ENCODE results near the gene FBXL17.

FBXL17 gene

DNA sequence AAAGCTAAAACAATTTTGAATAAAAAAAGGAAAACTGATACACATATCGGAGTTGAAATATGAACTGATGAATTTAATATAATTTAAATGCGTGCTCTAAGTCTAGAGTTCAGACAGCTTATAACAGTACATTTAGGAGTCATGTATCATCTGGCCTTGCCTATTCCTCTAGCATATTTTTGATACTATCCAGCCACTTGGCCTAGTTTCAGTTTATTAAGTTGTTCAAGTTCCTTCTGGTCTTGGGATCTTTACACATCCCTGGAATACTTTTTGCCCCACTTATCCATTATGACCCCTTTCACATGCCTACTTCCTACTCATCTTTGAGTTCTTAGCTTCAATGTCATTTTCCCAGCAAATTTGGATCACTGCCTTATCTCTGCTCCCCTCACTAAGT lies 518.8 kb downstream of the FBXL17 start:
- Mint-ChIP-seq H3K27ac (no peak overlapping the region), H3K9me3 (no peaks in the 10 kb centered on the region), H3K27me3 (no peaks in the 10 kb centered on the region), H3K4me3 (no peak overlapping the region), H3K36me3 (ENCODE audit: low read depth) (no peaks in the 10 kb centered on the region), H3K4me1 (ENCODE audit: low read depth) (no peaks in the 10 kb centered on the region)
- intact Hi-C loops (cut with micrococcal nuclease) = no loop called here

DNA sequence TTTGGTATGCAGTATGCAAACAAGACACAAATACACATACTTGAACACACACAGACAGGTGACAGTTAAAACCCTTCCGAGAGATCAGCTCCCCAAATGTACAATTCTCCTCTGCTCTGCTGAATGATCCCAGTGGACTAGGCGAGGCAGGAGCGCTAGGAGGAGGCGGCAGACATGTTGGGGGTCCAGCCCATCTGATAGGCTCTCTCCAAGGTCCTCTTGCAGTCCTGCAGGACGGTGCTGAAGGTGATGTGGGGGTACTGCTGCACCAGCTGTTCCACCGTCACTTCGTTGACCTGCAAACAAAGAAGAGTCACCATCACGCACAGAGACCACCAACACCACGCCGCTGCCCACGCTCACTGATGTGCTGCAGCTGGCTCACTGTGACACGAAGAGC lies 520.3 kb downstream of the FBXL17 start:
- Mint-ChIP-seq H3K4me3 (no peak overlapping the region), H3K27me3 (no peaks in the 10 kb centered on the region), H3K9me3 (no peaks in the 10 kb centered on the region), H3K36me3 (ENCODE audit: low read depth) (no peaks in the 10 kb centered on the region), H3K4me1 (ENCODE audit: low read depth) (no peaks in the 10 kb centered on the region), H3K27ac (no peak overlapping the region)
- intact Hi-C loops (cut with micrococcal nuclease) = no loop called here

DNA sequence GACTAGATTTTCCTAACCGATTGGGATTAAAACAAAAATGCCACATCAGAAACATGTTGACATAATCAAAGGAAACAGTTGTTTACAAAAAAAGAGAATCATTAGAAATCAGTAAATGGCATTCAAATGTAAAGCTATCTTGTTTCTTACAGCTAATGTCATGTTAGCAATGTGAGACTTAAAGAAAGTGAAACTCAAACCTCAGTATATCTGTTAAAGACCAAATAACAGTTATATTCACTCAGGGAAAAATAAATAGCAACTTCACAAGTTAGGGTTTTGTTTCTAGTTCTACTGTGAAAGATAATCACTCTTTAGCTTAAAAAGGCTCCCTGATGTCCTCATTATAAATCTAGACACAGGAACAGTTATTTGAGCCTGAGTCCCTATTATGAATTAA lies 521.9 kb downstream of the FBXL17 start:
- intact Hi-C loops (cut with micrococcal nuclease) = no loop called here
- no peaks in the 10 kb centered on the region for H3K36me3 Mint-ChIP-seq (ENCODE audit: low read depth)
- H3K4me3 Mint-ChIP-seq = no peak overlapping the region
- no peaks in the 10 kb centered on the region for H3K4me1 Mint-ChIP-seq (ENCODE audit: low read depth)
- H3K9me3 Mint-ChIP-seq = no peaks in the 10 kb centered on the region
- H3K27me3 Mint-ChIP-seq = no peaks in the 10 kb centered on the region
- H3K27ac Mint-ChIP-seq = no peak overlapping the region

DNA sequence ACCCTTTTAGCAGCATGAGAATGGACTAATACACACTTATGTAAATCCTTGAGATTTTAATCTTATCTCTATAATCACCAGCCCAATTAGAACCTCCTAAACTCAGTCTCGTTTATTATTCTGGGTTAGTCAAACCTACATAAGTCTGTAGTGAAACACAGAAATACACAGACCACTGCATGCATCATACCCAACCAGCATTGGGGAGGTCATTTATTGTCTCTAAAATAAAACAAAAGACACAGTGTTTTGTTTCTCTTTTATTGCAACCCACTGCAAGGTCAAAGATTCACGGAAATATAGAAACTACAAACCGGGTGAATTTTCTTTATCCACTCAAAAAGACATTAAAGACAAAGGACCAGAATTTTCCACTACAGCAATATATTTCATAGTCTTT lies 523.1 kb downstream of the FBXL17 start:
- no peaks in the 10 kb centered on the region for H3K36me3 Mint-ChIP-seq (ENCODE audit: low read depth)
- H3K4me1 Mint-ChIP-seq (ENCODE audit: low read depth) = no peaks in the 10 kb centered on the region
- intact Hi-C loops (cut with micrococcal nuclease) = no loop called here
- H3K4me3 Mint-ChIP-seq = no peak overlapping the region
- no peak overlapping the region for H3K27ac Mint-ChIP-seq
- no peaks in the 10 kb centered on the region for H3K27me3 Mint-ChIP-seq
- H3K9me3 Mint-ChIP-seq = no peaks in the 10 kb centered on the region

DNA sequence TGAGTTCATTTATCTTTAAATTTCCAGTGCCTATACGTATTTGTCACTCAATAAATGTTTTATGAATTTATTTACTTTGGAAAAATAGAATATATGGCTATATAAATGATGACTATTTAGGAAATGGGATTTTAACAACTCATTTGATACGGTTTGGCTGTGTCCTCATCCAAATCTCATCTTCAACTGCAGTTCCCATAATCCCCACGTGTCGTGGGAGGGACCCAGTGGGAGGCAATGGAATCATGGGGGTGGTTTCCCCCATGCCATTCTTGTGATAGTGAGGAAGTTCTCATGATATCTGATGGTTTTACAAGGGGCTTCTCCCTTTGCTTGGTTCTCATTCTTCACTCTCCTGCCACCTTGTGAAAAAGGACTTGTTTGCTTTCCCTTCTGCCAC lies 523.6 kb downstream of the FBXL17 start:
- no peaks in the 10 kb centered on the region for H3K27me3 Mint-ChIP-seq
- H3K4me3 Mint-ChIP-seq = no peak overlapping the region
- H3K9me3 Mint-ChIP-seq = no peaks in the 10 kb centered on the region
- no peak overlapping the region for H3K27ac Mint-ChIP-seq
- intact Hi-C loops (cut with micrococcal nuclease) = no loop called here
- no peaks in the 10 kb centered on the region for H3K36me3 Mint-ChIP-seq (ENCODE audit: low read depth)
- H3K4me1 Mint-ChIP-seq (ENCODE audit: low read depth) = no peaks in the 10 kb centered on the region

DNA sequence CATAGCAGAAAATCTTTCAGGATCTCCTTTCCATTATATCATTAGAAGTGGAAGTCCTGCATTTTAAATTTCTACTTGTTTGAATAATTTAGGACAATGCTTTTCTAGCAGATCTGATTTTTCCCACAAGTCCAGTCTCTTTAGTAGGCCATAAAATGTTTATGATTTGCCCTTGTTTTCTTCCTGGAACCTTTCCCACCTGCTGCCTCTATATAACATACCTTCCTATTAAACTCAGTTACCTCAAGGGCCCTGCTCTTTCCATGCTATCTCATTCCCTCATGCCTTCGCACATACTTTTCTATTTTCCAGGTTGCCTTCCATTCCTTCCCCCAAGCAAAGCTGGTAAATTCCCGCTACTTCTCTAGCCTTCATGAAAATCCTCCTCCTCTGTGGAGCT lies 524.1 kb downstream of the FBXL17 start:
- Mint-ChIP-seq H3K4me3 (no peak overlapping the region), H3K9me3 (no peaks in the 10 kb centered on the region), H3K27me3 (no peaks in the 10 kb centered on the region), H3K27ac (no peak overlapping the region), H3K4me1 (ENCODE audit: low read depth) (no peaks in the 10 kb centered on the region), H3K36me3 (ENCODE audit: low read depth) (no peaks in the 10 kb centered on the region)
- intact Hi-C loops (cut with micrococcal nuclease) = no loop called here

DNA sequence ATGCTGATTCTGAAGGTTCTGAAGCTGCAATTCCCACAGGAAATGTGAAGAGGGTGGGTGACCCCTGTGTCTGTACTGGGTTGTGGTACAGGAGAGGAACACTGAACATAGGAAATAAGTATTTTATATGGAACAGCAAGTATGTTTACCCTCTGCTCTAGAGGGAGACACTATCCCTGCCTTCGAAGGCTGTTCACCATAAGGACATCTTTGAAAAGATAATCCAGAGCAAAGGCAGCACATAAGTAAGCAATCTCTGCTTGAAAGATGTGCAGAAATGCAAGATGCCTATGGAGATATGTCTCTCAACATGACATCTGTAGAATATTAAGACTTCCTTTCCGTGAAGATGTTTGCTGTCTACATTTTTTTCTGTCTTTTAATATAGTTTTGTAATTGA lies 526.7 kb downstream of the FBXL17 start:
- H3K27ac Mint-ChIP-seq = no peak overlapping the region
- H3K27me3 Mint-ChIP-seq = no peaks in the 10 kb centered on the region
- no peak overlapping the region for H3K4me3 Mint-ChIP-seq
- intact Hi-C loops (cut with micrococcal nuclease) = no loop called here
- no peaks in the 10 kb centered on the region for H3K9me3 Mint-ChIP-seq
- no peaks in the 10 kb centered on the region for H3K36me3 Mint-ChIP-seq (ENCODE audit: low read depth)
- H3K4me1 Mint-ChIP-seq (ENCODE audit: low read depth) = no peaks in the 10 kb centered on the region

DNA sequence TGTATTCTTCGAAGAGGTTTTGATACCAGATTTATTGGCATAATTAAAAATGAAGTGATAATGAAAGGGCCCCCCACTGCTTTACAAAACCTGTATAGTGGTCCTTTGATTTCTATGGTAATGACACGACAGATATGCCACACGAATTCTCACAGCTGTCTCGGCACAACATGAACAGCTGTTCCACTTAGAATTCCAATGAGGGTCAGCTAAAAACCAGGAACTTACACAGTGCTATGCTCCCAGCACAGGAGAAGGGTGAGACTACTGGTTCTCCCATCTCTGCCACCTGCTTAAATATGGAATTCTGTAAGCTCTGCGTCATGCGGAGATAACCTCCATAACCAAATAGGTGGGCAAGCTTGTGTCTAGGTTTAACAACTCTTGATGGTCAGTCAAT lies 528.2 kb downstream of the FBXL17 start:
- no peaks in the 10 kb centered on the region for H3K9me3 Mint-ChIP-seq
- H3K4me3 Mint-ChIP-seq = no peak overlapping the region
- H3K27ac Mint-ChIP-seq = no peak overlapping the region
- no peaks in the 10 kb centered on the region for H3K36me3 Mint-ChIP-seq (ENCODE audit: low read depth)
- H3K4me1 Mint-ChIP-seq (ENCODE audit: low read depth) = no peaks in the 10 kb centered on the region
- intact Hi-C loops (cut with micrococcal nuclease) = no loop called here
- no peaks in the 10 kb centered on the region for H3K27me3 Mint-ChIP-seq

DNA sequence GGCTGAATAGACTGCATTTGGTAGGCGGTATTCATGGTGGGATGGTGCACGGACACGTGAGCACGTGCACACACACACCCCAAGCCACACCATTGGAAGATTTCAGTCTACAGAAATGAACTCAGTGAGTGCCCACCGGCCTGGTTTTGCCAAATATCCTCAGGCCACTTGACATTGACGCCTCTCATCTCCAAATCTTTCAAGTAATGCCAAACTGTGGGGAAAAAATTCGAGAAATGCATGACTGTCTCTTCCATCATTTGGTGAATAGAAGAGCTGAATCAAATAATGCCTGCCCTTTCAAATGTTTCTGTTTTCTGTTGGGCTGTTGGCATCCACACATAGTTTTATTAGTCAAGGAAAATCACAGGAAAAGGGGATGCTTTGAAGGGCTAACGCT lies 528.9 kb downstream of the FBXL17 start:
- H3K36me3 Mint-ChIP-seq (ENCODE audit: low read depth) = no peaks in the 10 kb centered on the region
- no peaks in the 10 kb centered on the region for H3K9me3 Mint-ChIP-seq
- no peak overlapping the region for H3K4me3 Mint-ChIP-seq
- H3K27me3 Mint-ChIP-seq = no peaks in the 10 kb centered on the region
- intact Hi-C loops (cut with micrococcal nuclease) = no loop called here
- H3K4me1 Mint-ChIP-seq (ENCODE audit: low read depth) = no peaks in the 10 kb centered on the region
- no peak overlapping the region for H3K27ac Mint-ChIP-seq

DNA sequence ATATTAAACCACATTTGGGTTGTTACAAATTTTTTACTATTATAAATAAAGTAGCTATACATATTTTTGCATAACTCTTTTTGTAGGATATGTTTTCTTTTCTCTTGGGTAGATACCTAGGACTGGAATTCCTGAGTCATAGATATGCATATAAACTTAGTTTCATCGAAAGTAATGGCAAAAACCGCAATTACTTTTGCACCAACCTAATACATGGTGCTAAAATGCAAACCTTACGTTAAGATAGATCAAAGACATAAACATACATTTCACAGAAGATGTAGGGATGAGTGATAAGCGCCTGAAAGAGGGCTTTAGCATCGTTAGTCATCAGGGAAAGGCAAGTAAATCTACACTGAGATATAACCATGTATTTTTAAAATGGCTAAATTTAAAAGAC lies 532.8 kb downstream of the FBXL17 start:
- Mint-ChIP-seq H3K27me3 (no peaks in the 10 kb centered on the region), H3K4me1 (ENCODE audit: low read depth) (no peaks in the 10 kb centered on the region), H3K4me3 (no peak overlapping the region), H3K36me3 (ENCODE audit: low read depth) (no peaks in the 10 kb centered on the region), H3K9me3 (no peaks in the 10 kb centered on the region), H3K27ac (no peak overlapping the region)
- intact Hi-C loops (cut with micrococcal nuclease) = no loop called here

DNA sequence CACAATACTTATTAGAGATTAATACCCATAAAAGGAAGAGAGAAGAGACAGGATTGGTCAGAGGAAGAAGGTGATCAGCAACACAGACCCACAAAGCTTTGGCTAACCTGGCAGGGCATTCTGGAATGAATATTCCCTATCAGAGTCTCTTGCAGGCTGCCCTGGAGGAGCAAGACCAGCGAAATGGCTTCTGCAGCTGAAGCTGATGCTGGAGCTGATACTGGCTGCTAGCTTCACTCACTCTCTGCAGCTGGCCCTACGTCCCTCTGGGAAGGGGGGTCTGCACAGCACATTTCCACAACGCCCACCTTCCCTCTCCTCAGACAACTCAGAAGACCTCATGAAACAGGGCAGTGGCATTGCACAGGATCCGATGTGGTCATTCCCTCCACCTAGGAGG lies 541.3 kb downstream of the FBXL17 start:
- no peak overlapping the region for H3K4me3 Mint-ChIP-seq
- H3K27me3 Mint-ChIP-seq = no peaks in the 10 kb centered on the region
- intact Hi-C loops (cut with micrococcal nuclease) = no loop called here
- H3K9me3 Mint-ChIP-seq = peaks cover 11% of the 10 kb centered on the region
- no peaks in the 10 kb centered on the region for H3K4me1 Mint-ChIP-seq (ENCODE audit: low read depth)
- H3K36me3 Mint-ChIP-seq (ENCODE audit: low read depth) = no peaks in the 10 kb centered on the region
- H3K27ac Mint-ChIP-seq = no peak overlapping the region

DNA sequence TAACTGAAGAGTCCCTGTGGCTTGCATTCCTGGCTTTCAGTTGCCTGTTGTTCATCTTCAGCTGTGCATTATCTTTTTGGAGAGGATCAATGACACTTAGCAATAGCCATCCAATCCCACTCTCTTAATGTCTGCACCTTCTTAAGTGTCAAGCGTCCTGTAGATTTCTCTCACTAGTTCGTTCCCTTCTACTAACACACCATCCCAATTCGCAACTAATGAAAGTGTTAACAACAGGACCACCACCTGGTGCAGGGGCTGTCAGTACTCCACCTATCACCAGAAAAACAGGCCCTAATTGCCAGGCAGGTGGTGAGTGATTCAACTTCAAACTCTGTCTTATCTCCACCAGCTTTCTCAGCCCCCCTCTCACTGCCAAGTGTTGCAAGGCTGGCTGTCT lies 541.7 kb downstream of the FBXL17 start:
- Mint-ChIP-seq H3K9me3 (peaks cover 11% of the 10 kb centered on the region), H3K36me3 (ENCODE audit: low read depth) (no peaks in the 10 kb centered on the region), H3K4me1 (ENCODE audit: low read depth) (no peaks in the 10 kb centered on the region), H3K4me3 (no peak overlapping the region), H3K27ac (no peak overlapping the region), H3K27me3 (no peaks in the 10 kb centered on the region)
- intact Hi-C loops (cut with micrococcal nuclease) = no loop called here

DNA sequence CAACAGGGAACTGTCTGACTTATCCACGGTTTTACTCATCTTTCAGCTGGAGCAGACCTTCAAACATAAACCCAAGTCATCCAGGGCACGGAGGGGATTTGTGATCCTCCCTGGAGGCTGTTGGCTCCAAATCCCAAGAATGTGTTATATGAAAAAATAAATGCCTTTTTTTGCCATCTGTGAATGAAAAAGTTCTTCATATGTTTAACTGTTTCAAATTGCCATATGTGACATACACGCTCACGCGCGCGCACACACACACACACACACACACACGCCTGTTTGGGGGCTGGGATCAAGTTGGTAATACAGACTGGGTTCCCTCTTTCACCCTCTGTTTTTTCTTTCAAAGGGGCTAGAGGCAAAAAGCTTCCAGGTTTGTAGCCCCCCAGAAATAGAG lies 546.8 kb downstream of the FBXL17 start:
- Mint-ChIP-seq H3K9me3 (peaks cover 11% of the 10 kb centered on the region), H3K27ac (no peak overlapping the region), H3K36me3 (ENCODE audit: low read depth) (no peaks in the 10 kb centered on the region), H3K4me3 (no peak overlapping the region), H3K27me3 (no peaks in the 10 kb centered on the region), H3K4me1 (ENCODE audit: low read depth) (no peaks in the 10 kb centered on the region)
- intact Hi-C loops (cut with micrococcal nuclease) = no loop called here

DNA sequence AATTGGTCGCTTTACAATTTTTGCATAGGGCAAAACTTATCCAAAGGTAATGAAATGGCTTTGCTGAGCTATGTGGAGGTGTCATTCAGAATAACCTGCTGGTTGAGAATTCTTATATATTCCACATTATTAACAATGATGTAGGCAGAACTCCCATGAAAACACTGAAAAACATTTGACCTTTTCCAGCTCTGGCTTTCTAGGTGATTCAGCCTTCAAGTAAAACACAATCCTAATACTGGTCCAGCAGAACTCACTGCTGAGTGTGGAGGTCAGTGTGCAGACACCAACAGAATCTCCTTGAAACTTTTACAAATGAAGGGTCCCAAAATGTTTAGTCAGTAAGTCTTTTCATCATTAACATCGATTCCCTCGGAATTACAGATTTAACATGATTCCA lies 549.2 kb downstream of the FBXL17 start:
- no peaks in the 10 kb centered on the region for H3K36me3 Mint-ChIP-seq (ENCODE audit: low read depth)
- no peaks in the 10 kb centered on the region for H3K27me3 Mint-ChIP-seq
- H3K27ac Mint-ChIP-seq = no peak overlapping the region
- H3K4me1 Mint-ChIP-seq (ENCODE audit: low read depth) = no peaks in the 10 kb centered on the region
- H3K9me3 Mint-ChIP-seq = peaks cover 11% of the 10 kb centered on the region
- intact Hi-C loops (cut with micrococcal nuclease) = no loop called here
- H3K4me3 Mint-ChIP-seq = no peak overlapping the region

DNA sequence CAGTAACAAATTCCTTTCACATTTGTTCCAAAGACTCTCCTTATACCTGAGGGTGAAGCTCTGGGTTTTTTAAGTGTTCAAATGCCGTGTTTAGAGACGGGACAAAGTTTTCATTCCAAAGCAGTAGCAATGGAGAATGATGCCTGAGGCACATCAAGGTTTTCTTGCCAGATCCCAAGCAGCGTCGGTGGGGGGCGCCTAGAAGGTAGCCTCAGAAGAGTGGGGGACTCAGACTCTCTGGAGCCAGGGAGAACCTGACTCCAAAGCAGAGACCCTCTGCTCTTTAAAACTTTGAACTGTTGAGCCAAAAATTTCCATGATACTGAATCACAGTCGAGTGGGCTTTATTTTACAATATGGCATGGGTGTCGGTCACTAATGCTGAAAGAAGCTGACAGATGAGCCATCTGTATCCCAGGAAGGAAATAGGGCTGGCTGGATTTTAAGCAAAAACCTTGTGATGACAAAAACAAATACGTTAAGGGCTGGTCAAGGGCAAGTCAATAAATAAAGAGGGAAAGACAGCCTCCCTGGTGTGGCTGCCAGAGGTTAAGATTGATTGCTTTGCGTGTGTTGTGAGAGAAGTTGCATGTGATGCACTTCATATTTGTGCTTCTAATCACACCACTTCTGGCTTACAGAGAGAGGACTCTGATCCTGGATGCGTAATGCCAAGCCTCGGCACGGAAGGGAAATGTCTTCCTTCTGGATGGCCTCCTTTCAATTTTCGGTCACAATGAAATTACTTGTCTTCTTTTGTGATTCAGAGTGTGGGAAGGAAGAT lies 550.1 kb downstream of the FBXL17 start:
- no peaks in the 10 kb centered on the region for H3K36me3 Mint-ChIP-seq (ENCODE audit: low read depth)
- H3K4me3 Mint-ChIP-seq = no peak overlapping the region
- intact Hi-C loops (cut with micrococcal nuclease) = no loop called here
- no peaks in the 10 kb centered on the region for H3K4me1 Mint-ChIP-seq (ENCODE audit: low read depth)
- no peaks in the 10 kb centered on the region for H3K27me3 Mint-ChIP-seq
- no peak overlapping the region for H3K27ac Mint-ChIP-seq
- peaks cover 11% of the 10 kb centered on the region for H3K9me3 Mint-ChIP-seq

All from dendritic cell treated with granulocyte-macrophage colony-stimulating factor and Interleukin-4, amounts not matched to agents 40 ng/mL and 50 ng/mL, for 4 days (primary cell).